GM19438 (cell line): ENCODE measurements around the gene ADD2.

Source experiments
- ATAC-seq: cut with Tn5 transposase; IDR thresholded peaks from one replicate; pipeline ENCODE4 v1.9.1; 2021; ENCODE audit warnings: low read depth; ENCODE audit not compliant: unreplicated experiment

Gene ADD2

DNA sequence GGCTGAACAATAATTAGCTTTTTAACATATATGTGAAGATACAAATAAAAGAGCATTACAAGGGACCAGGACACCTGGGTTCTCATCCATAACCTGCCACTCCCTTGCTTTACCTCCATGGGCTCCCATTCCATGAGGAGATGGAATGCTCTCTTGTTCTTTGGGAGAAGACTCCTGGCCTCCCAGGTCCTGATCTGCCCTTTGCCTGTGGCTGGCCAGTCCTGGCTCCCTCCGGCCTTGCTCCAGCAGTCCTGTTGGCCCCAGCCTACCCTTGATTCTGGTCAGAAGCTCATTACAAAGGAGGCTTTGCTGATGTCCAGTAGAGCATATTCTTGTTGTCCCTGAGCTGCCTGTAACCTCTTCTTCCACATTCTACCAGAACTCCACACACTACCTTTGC, 60.3 kb downstream of the ADD2 start:
- ATAC-seq, result no peak

DNA sequence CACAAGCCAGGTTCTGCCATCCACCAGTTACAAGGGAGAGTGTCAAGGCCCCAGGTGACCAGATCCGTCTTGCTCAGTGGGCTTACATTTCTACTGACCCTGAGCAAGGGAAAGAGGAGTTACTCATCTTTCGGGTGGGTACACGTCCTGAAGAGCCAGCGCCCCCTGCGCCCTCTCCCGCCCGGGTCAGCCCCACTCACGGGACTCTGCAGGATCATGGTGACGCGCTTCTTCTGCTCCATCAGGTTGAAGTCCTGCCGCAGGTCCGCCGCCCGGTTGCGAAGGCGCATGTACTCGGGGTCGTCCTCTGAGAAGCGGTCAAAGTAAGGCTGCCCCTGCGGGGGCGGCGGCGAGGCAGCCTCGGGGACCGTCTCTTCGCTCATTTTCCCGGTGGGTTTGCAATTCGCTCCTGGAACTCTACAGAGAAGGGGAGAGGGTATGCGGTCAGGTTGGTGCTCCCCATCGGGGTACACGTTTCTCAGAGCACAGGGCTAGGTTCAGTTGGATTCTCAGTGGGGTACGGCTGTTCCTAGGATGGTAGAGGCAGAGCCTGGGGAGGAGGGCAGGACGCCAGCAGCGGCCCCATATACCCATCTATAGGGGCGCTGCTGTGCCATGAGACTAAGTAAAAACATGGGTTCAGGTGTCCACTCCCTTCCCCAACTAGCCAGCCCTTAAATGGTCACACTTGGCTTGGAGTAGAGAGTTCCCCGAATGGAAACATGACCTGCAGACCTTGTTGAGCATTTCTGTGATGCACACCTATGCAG, 61.8 kb downstream of the ADD2 start:
- ATAC-seq, result no peak

DNA sequence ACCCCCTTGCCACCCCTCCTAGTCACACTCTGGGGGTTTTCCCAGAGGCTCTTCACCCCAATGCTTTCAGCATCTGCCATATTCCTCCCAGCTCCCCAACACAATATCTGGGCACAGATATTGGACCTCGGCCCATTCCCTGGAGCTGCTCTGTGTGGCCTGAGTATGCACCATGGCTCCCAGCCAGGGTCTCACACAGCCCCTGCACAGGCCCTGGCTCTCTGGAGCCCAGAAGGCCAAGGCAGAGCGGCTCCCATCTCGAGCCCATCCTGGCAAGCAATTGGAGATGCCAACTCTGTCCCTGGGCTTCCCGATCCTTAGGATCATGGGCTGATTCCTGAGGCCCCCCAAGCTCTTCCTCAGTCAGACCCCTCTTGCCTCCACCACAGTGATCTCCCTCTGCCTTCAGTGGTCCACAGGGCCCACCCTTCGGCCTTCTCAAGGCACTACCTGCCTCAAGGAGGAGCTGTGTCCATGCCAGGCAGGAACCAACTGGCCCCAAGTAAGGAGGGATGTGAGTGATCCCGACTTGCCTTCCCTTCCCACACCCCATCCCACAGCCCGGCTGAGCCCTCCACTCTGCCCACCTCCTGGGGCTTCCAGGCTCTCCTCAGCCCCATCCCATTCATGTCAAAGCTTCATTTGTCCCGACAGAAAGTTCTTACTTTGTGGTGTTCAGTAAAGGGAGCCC, 62.7 kb downstream of the ADD2 start:
- no peak for ATAC-seq

DNA sequence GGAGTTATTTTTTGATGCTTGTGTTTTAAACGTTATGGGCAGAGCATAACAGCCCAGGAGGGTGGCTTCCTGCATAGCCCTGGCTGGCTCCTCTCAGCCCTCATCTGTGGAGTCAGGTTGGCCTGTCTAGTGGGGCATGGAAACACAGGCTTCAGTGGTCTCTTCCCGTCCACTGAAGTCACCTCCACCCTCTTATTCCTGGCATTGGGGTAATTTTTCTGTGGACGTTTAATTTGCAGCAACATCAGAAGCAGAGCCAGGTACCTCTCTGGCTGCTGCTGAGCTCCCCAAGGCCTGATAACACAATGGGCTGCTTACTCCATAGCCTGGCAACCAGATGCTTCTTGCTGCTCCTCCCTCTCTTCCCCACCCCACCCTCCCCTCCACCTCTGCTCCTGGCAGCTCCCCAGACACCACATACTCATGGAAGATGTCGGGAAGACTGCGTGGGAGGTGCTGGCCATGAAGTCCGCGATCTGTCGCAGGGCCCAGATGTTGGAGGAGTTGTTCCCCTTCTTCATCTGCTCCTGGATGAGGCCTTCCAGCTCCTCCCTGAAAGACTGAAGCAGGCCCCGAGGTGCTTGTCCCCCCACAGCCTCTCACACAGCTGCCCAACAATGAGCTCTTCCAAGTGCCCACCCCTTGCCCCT, 64.0 kb downstream of the ADD2 start:
- no peak for ATAC-seq

DNA sequence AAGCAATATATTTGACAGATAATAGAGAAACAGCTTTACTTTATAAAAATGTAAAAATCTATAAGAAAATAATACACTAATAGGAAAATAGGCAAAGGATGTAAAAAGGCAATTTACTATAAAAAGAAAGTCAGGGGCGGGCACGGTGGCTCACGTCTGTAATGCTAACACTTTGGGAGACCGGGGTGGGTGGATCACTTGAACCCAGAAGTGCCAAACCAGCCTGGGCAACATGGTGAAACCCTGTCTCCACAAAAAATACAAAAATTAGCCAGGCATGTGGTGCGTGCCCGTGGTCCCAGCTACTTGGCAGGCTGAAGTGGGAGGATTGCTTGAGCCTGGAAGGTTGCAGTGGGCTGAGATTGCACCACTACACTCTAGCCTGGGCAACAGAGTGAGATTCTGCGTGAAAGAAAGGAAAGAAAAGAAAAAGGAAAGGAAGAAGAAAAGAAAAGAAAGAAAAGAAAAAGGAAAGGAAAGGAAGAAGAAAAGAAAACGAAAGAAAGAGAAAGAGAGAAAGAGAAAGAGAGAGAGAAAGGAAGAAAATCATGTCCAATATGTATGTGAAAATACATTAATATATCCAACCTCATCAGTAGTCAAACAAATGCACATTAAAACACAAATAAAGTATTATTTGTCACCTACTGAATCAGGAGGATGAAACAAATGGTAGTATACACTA, 65.1 kb downstream of the ADD2 start:
- ATAC-seq, result no peak

DNA sequence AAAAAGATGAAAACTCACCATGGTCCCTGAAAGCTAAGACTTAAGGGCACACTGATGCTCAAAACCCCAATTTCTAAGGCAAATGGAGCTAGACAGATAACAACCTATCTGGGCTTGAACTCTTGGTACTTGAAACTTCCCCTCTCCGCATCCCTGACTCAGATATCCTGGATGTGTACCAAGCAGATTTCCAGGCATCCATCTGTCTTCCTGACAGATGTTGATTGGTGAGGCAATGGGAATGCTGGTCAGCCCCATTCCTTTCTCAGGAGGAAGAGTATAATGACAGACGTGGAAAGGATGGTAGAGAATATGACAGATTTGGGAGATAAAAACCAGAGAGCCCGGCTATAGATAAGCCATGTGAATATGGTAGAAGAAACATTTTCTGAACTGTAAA, 69.2 kb downstream of the ADD2 start:
- ATAC-seq, result no peak

DNA sequence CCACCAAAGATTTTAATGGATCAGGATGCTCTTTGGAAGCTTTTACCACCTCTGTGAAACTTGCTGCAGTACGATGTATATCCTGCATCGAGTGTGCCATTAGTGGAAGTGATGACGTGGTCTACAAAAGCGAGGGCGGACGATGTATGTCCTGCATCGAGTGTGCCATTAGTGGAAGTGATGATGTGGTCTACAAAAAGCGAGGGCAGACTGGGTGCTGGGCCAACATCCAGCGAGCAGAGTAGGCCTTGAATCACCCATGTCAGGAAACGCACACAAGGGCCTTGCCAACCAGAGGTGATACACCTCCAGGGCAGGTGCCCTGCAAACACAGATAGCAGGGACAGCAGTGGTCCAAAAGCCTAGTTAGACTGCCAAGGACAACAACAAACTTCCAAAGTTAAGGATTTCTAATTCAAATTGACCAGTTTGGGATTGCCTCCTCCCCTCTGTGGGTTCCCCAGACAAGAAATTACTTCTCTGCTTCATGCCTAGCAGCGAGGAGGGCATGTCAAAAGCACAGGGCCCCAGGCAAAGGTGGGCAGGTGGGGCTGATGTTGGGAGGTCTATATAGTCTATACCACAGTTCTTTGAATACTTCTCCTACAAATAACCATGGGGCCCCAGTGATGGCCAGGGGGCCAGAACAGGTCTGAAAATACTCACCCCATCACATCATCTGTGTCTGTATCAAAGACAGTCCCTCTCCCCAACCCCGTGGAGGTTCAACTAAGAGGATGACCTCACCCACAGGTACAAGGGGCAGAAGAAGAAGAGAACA, 70.2 kb downstream of the ADD2 start:
- no peak for ATAC-seq

DNA sequence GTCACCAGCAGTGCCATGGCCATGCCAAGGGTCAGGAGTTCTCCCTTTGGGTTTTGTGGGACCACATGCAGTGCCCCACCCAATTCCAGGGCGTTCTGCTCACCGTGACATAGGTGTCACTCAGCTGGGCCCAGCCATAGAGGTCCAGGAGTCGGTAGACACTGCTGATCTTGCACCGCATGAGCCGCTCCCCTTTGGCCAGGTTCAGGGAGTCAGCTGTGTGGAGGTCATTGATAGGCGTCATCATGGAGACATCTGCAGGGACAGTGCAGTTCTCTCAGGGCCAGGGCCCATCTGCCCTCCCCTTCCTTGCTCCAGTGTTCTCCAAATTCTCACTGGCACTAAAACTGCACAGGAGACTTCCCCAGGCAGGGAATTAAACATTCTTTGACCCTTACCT, 71.9 kb downstream of the ADD2 start:
- no peak for ATAC-seq

DNA sequence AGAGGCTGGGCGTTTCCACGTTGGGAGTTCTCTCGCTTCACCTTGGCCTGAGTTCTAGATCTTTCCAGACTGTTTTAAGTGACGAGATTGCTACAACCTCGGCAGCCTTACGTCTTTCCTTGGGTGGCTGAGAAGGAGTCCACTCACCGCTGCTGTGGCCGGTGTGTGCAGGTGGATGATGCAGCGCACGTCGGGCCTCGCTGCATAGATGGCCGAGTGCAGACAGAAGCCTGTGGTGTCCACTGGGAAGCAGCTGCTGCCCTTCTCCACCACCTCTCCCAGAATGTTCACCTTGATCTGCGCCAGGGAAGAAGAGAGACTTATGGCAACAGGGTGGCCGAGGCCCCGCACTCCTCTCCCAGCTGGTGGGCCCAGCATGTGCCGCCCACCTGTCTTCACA, 75.7 kb downstream of the ADD2 start:
- no peak for ATAC-seq

DNA sequence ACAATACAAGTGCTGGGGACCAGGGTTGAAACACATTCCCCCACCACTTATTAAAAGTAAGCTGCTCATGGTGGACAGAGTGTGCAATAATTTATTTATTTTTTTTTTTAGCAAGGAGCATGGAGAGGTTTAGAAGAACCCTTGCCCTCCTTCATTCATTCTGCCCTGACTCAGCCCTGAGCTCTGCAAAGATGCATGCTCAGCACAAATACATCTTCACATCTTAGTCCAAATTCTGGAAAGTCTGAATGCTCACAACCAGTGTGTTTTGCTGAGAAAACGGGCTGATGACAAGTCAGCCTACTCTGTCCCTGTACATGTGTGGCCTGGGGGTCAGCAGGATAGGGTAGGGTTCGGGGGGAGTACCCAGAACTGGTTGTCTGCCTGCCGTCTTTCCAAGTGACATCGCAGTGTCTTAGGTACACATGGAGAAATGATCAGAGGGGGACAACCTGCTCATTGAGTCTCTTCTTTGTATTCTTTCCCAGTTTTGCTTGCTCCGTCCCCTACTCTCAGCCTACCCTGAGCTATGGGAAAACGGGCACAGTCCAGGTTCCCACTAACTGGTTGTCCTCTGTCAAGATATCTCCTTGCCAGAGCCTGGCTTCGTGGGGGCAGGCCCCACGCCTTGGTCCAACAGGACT, 76.4 kb downstream of the ADD2 start:
- ATAC-seq, result no peak

DNA sequence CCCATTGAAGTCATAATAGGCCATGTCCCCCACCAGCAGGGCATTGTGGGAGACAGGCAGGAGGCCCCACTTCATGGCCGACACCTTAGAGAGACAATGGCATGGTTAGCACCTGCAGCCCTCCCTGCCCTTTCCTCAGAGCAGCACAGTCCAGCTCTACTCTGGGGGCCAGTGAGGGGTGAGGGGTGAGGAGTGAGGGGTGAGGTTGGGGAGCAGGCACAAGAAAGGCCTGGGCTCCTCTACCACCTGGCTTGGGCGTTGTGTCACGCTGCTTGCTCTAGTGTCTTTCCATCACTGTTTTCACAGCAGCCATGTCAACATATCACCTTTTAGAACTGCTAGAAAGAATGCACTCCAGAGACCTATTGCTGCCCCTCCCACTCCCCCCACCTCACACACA, 77.2 kb downstream of the ADD2 start:
- no peak for ATAC-seq

DNA sequence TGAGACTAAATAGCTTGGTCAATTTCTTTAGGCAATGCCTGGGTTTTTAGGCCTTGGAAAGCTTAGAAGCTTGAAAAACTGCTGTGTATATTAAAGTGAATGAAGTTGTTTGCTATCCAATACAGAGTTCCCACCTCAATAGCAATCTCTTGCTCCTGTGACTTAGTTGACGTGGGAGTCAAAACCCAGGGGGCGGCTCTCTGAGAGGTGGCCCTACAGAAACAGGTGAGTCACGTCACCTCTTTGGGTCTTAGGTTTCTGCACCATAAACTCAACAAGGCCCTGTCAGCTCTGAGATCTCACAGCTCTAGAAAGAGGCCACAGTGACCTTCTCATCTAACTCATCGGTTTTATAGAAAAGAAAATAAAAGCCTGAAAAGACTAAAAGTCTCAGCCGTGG, 79.6 kb downstream of the ADD2 start:
- no peak for ATAC-seq

DNA sequence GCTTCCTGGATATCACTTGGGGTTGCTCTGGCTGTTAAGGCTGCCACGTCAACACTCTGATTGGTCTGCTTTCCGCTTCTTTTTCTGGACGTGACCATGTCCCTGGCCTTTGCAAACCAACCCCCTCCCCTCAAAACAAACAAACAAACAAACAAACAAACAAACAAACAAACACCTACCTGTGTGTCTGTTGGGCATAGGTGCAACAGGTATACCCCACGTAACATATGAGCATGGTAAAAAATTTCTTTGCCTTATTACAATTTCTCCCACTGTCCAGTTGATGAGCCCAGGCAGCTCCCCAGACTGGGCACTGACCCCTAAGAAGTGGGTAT, 80.6 kb downstream of the ADD2 start:
- no peak for ATAC-seq

DNA sequence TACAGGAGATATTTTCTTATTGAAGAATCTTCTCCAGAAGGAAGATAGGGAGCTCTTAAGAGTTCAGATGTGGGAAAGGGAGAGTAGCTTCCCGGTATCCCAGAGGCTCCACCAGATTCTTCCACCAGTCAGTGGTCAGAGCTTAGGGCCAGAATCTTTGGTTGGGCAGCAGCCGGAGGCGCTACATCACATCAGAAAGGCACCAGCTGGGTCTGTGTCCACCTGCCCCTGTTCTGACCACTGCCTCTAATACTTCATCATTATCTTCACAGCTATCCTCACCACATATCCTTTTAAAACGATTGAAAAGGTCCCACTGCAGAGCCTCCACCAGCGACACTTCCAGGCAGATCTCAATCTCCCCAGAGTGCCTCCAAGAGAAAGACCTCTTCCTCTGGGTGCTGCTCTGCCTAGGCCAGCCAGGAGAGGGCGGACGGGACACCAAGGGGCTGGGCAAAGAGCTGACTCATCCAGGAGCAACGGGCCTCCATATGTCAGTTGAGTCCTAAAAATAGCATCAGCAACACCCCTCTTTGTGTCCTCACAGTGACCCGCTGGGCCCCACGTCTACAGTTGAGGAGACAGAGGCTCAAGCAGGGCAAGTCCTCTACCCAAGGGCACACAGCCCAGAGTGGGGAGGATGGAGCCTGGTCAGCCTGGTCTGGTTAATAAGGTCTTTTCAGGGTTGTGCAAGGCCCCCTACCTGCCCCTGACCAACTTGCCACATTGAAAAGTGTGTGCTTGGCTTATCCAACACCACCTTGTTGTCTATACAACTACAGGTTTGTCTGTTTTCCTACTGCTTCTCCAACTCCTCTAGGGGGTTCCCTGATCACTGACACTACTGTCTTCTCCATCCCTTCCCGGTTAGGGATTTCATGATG, 81.2 kb downstream of the ADD2 start:
- ATAC-seq, result no peak

DNA sequence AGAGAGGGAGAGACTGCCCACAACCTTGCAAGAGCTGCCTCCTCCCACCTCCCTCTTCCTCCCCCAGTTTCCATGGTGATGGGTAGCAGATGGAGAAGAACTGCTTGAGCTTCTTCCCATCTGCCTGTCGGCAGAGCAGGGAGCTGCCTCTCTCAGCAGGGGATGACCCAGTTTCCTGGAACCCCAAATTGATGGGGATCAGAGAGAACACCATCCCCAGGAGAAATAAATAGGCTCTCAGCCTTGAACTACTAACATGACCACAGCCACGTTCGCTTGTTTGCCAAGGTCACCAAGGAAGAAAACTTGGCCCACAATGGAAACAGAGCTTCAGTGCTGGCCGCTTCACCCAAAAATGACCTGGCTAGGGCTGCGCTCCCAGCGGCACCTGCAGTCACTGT, 82.2 kb downstream of the ADD2 start:
- ATAC-seq, result no peak

DNA sequence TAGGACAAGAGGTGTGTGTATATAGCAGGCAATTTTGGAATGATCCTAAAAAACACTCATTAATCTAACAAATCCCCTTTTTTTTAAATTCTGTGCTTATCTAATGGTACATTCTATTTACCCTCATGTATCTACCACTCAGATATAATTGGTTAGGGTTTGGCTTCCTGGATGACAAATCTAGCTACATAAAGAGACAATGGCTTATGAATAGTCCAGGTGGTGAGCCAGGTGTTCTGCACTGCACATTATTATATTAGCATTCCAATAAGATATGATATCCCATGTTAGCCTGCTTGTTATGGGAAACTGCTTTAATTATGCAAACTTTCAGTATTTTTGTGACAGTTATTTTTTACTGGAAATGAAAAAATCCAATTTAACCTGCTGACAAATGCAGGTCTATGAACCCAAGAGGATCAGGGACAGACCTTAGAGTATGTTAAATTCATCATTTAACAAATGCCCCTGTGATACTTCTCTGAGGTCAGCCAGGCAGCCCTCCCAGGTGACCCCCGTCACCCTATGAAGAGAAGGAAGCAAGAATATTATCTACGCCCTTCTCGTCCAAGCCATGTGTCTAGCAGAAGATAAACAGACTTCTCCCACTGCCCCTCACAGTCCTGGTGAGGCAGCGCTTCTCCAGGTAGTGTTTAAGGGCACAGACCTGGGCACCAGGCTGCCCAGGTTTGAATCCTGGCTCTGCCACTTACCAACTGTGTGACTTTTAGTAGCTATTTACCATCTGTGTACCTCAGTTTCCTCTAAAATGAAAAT, 83.0 kb downstream of the ADD2 start:
- ATAC-seq, result no peak

DNA sequence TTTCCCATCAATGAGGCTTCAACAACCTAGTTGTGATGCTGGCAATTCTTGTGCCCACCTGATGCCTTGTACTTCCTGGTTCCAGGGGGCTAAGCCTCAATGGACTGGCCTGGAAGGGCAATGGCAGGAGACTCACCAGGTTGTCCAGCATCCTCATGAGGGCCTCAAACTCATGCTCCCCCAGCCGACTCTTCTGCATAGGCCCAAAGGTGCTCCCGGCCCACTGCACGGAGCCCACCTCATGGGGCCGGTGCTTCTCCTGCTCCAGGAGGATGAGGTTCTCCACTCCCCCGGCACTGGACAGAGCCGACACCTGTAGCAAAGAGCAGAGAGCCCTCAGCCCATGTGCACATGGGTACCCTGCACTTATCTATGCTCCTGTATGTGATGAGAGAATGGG, 84.5 kb downstream of the ADD2 start:
- ATAC-seq, result no peak

DNA sequence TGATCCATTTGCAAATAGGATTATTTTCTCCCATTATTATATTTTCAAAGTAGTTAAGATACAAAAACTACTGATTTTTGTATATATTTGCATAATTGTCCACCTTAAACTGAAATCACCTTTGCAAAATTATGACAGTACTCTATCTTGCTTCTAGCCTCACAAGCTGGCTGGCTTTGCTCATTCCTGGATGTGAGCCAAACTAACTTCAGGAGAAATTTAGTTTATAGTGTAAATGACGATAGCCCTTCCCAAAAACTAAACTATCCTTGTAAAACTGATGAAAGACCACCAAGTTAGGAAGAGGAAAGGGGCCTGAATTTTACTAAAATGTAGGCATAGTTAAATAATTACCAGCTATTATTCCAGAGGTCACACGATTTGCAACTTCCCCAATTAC, 87.3 kb downstream of the ADD2 start:
- ATAC-seq, result no peak

DNA sequence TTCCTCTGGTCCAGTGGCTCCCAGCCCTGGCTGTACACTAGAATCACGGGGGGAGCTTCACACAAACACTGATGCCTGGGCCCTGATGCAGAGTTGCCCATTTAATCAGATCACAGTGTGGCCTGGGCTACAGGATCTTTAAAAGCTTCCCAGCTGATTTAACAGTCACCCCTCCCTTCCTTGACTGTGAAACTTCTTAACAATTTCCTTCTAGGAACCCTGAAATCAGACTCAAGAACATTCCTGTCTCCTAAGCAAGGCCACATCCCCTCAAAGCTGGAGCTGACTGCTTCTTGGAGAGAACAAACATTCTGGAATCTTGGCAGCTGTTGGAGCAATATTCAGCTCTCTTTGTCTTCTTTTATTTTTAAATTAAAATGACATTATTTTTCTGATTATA, 88.7 kb downstream of the ADD2 start:
- ATAC-seq, result no peak
